AG10803 (cell line): ENCODE data around the gene RCSD1.

Experiments used
- DNase-seq: peaks from one replicate; pipeline ENCODE4 v3.0.0; 2010; ENCODE audit warnings: low read depth
- H3K4me3 ChIP-seq: 2 replicates; pipeline ENCODE4 v1.5.1; 2011; ENCODE audit warnings: mild to moderate bottlenecking, low read length, control low read depth
- CTCF ChIP-seq: conservative IDR thresholded peaks from 2 replicates; pipeline ENCODE4 v1.5.1; 2011; ENCODE audit warnings: mild to moderate bottlenecking, low read length, control low read depth, inconsistent platforms

The RCSD1 gene

GRCh38 chr1:167674156-167674555, 44.1 kb downstream of the RCSD1 start:
- TF ChIP-seq CTCF = no peak
- H3K4me3 ChIP-seq = no peak overlapping the region
- DNase-seq = no peak

GRCh38 chr1:167675440-167675839, 45.4 kb downstream of the RCSD1 start:
- no peak for TF ChIP-seq CTCF
- H3K4me3 ChIP-seq = no peak overlapping the region
- no peak for DNase-seq

- no peak for TF ChIP-seq CTCF
- DNase-seq = no peak
- H3K4me3 ChIP-seq = no peak overlapping the region
Observed at GRCh38 chr1:167676205-167676915, 46.3 kb downstream of the RCSD1 start.

- no peak for TF ChIP-seq CTCF
- H3K4me3 ChIP-seq = no peak overlapping the region
- DNase-seq = no peak
Observed at GRCh38 chr1:167676916-167677848, 47.1 kb downstream of the RCSD1 start.

GRCh38 chr1:167678422-167678821, 48.4 kb downstream of the RCSD1 start:
- no peak for DNase-seq

GRCh38 chr1:167678838-167679237, 48.8 kb downstream of the RCSD1 start:
- no peak overlapping the region for H3K4me3 ChIP-seq
- DNase-seq = no peak
- no peak for TF ChIP-seq CTCF

More at GRCh38 chr1:167678422-167678821, 48.4 kb downstream of the RCSD1 start:
- TF ChIP-seq CTCF = no peak
- H3K4me3 ChIP-seq = no peak overlapping the region

GRCh38 chr1:167679714-167680113, 49.7 kb downstream of the RCSD1 start:
- H3K4me3 ChIP-seq = no peak overlapping the region
- DNase-seq = no peak
- TF ChIP-seq CTCF = no peak
